Hepatocyte (in vitro differentiated cells): ENCODE measurements around the gene KCNN1. TPM values are rescaled to one million over a fixed set of nuclear protein-coding genes. Genes with fewer than 3 reads are reported as not detected.

Source experiments
- DNase-seq: peaks from one replicate; pipeline ENCODE4 v3.0.0-alpha.2; 2016; ENCODE audit warnings: low spot score
- H2AFZ ChIP-seq: fragments of 200-600 bp; sonication (generic); 2 replicates; pipeline ENCODE4 v1.6.0; 2016; ENCODE audit warnings: antibody characterized with exemption, mild to moderate bottlenecking
- H3K27ac ChIP-seq: fragments of 200-600 bp; sonication (generic); 2 replicates; pipeline ENCODE4 v1.5.1; 2016; ENCODE audit warnings: mild to moderate bottlenecking
- H3K27me3 ChIP-seq: fragments of 200-600 bp; sonication (generic); 2 replicates; pipeline ENCODE4 v1.6.1; 2016
- H3K36me3 ChIP-seq: fragments of 200-600 bp; sonication (generic); replicated peaks from 2 replicates; pipeline ENCODE4 v1.5.1; 2016; ENCODE audit warnings: low read depth; ENCODE audit not compliant: insufficient read depth
- H3K4me1 ChIP-seq: fragments of 200-600 bp; sonication (generic); 2 replicates; pipeline ENCODE4 v1.5.1; 2016; ENCODE audit warnings: mild to moderate bottlenecking, moderate library complexity; ENCODE audit not compliant: insufficient read depth
- H3K4me2 ChIP-seq: fragments of 200-600 bp; sonication (generic); 2 replicates; pipeline ENCODE4 v1.6.0; 2016
- H3K4me3 ChIP-seq: fragments of 200-600 bp; sonication (generic); 2 replicates; pipeline ENCODE4 v1.5.1; 2016; ENCODE audit warnings: mild to moderate bottlenecking
- H3K79me2 ChIP-seq: fragments of 200-600 bp; sonication (generic); 2 replicates; pipeline ENCODE4 v1.6.0; 2017; ENCODE audit warnings: mild to moderate bottlenecking
- H3K9me2 ChIP-seq: fragments of 200-600 bp; sonication (generic); replicated peaks from 2 replicates; pipeline ENCODE4 v1.6.0; 2017; ENCODE audit warnings: mild to moderate bottlenecking; ENCODE audit not compliant: insufficient read depth
- H3K9me3 ChIP-seq: fragments of 200-600 bp; sonication (generic); 2 replicates; pipeline ENCODE4 v1.5.1; 2016; ENCODE audit warnings: low read depth, mild to moderate bottlenecking
- H4K20me1 ChIP-seq: fragments of 200-600 bp; sonication (generic); 2 replicates; pipeline ENCODE4 v1.6.0; 2016; ENCODE audit warnings: mild to moderate bottlenecking; ENCODE audit not compliant: insufficient read depth, poor library complexity, severe bottlenecking
- EZH2 ChIP-seq: fragments of 200-600 bp; sonication (generic); IDR thresholded peaks from 2 replicates; pipeline ENCODE4 v1.6.1; 2016; ENCODE audit warnings: antibody characterized with exemption, mild to moderate bottlenecking, borderline replicate concordance
- EZH2phosphoT487 ChIP-seq: fragments of 200-600 bp; sonication (generic); IDR thresholded peaks from one replicate; pipeline ENCODE4 v1.6.1; 2018; ENCODE audit warnings: antibody characterized with exemption, mild to moderate bottlenecking, low read depth, moderate library complexity; ENCODE audit not compliant: unreplicated experiment, severe bottlenecking
- WGBS: methylation state at CpG from one replicate; pipeline ENCODE4 v1.1.6; 2016; ENCODE audit warnings: low lambda C conversion rate; ENCODE audit errors: missing lambda C conversion rate; 5-methylcytosine and 5-hydroxymethylcytosine counted together
- polyA plus RNA-seq: library from polyadenylated mRNA; unstranded; fragments of >200 nt; fragmentation: Nextera tagmentation; extraction: Ambion mirVana; gene quantifications from 2 replicates; pipeline ENCODE4 v1.2.1, GENCODE V29; 2016
- total RNA-seq: library from RNA; depleted of rRNA; stranded (reverse); fragments of >200 nt; gene quantifications from 2 replicates; pipeline ENCODE4 v1.2.3, GENCODE V29; 2014
- TF ChIP-seq, protein P1 (sequence below): fragments of 200-600 bp; sonication (generic); IDR thresholded peaks from 2 replicates; pipeline ENCODE4 v1.5.1; 2016; ENCODE audit warnings: antibody characterized with exemption, mild to moderate bottlenecking; ENCODE audit not compliant: poor library complexity

KCNN1 gene
- total and polyA plus RNA-seq, 2 experiments from 2014 or later = 2.4 to 3.2 TPM

- no peaks in the 10 kb centered on the region for H3K9me2 ChIP-seq
- no peak for DNase-seq
- H3K36me3 ChIP-seq = no peaks in the 10 kb centered on the region
- H3K27me3 ChIP-seq = peaks cover 10% of the 10 kb centered on the region
- H3K79me2 ChIP-seq = no peaks in the 10 kb centered on the region
- no peak overlapping the region for H3K4me2 ChIP-seq
- no peak overlapping the region for H3K4me3 ChIP-seq
- no peaks in the 10 kb centered on the region for H4K20me1 ChIP-seq
- H3K27ac ChIP-seq = no peak overlapping the region
- TF ChIP-seq EZH2phosphoT487 (no peak), EZH2 (no peak)
- TF ChIP-seq, protein P1, sequence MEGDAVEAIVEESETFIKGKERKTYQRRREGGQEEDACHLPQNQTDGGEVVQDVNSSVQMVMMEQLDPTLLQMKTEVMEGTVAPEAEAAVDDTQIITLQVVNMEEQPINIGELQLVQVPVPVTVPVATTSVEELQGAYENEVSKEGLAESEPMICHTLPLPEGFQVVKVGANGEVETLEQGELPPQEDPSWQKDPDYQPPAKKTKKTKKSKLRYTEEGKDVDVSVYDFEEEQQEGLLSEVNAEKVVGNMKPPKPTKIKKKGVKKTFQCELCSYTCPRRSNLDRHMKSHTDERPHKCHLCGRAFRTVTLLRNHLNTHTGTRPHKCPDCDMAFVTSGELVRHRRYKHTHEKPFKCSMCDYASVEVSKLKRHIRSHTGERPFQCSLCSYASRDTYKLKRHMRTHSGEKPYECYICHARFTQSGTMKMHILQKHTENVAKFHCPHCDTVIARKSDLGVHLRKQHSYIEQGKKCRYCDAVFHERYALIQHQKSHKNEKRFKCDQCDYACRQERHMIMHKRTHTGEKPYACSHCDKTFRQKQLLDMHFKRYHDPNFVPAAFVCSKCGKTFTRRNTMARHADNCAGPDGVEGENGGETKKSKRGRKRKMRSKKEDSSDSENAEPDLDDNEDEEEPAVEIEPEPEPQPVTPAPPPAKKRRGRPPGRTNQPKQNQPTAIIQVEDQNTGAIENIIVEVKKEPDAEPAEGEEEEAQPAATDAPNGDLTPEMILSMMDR = no peak
- H3K9me3 ChIP-seq = no peaks in the 10 kb centered on the region
- no peaks in the 10 kb centered on the region for H3K4me1 ChIP-seq
- WGBS = 88% methylated on average over 2 of the region's 2 CpGs
- no peak overlapping the region for H2AFZ ChIP-seq
Observed at GRCh38 chr19:18041054-18041453, 74.1 kb downstream of the KCNN1 start.

DNA sequence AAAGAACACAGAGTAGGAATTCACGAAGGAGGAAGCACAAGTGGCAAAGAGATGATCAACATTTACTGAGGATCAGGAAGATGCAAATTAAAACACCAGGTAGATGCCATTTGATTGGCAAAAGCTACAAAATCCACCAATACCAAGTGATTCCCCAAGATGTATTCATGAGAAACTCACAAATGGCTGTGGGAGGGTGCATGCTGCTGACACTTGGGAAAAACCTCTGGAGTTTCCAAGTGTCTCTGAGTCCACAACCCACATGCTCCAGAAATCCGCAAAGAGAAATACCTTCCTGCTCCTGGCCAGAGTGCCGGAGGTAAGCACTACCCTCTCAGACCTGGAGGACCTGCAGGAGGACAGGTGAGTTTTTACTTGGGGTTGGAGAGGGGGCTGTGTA is 76.8 kb downstream of the KCNN1 start:
- Histone ChIP-seq H3K4me3 (no peak overlapping the region), H3K36me3 (no peaks in the 10 kb centered on the region), H2AFZ (no peak overlapping the region), H4K20me1 (no peaks in the 10 kb centered on the region), H3K27ac (no peak overlapping the region), H3K9me3 (no peaks in the 10 kb centered on the region), H3K4me1 (no peaks in the 10 kb centered on the region), H3K27me3 (peaks cover 10% of the 10 kb centered on the region), H3K9me2 (no peaks in the 10 kb centered on the region), H3K4me2 (no peak overlapping the region), H3K79me2 (no peaks in the 10 kb centered on the region)
- WGBS = 87% methylated on average over 3 of the region's 3 CpGs
- no peak for DNase-seq
- TF ChIP-seq, protein P1 = no peak
- TF ChIP-seq EZH2phosphoT487 (no peak), EZH2 (no peak)

GRCh38 chr19:18044825-18045304 is 78.0 kb downstream of the KCNN1 start:
- H2AFZ ChIP-seq = no peak overlapping the region
- no peaks in the 10 kb centered on the region for H3K4me1 ChIP-seq
- H3K4me2 ChIP-seq = peak overlapping the region; percentile 68
- WGBS = 38% methylated on average over 12 of the region's 12 CpGs
- H3K9me3 ChIP-seq = no peaks in the 10 kb centered on the region
- peak; percentile 75 for DNase-seq
- H3K27ac ChIP-seq = no peak overlapping the region
- no peaks in the 10 kb centered on the region for H3K36me3 ChIP-seq
- TF ChIP-seq, protein P1 = no peak
- TF ChIP-seq EZH2phosphoT487 (no peak), EZH2 (no peak)
- H3K27me3 ChIP-seq = peaks cover 10% of the 10 kb centered on the region
- no peak overlapping the region for H3K4me3 ChIP-seq
- H4K20me1 ChIP-seq = no peaks in the 10 kb centered on the region
- H3K79me2 ChIP-seq = no peaks in the 10 kb centered on the region
- no peaks in the 10 kb centered on the region for H3K9me2 ChIP-seq
